ENCODE data around the gene EPSTI1.

GRCh38 chr13:43031881-43032280, 39.8 kb upstream of the EPSTI1 start:
- no peak for TF ChIP-seq POLR2A (IDR thresholded peaks at IDR 0.05)
- TF ChIP-seq CTCF (IDR thresholded peaks at IDR 0.05) = no peak
- TF ChIP-seq EP300 (IDR thresholded peaks at IDR 0.05) = no peak
